Lower leg skin (tissue), 3 donors: ENCODE results near the gene CMTM2.

Experiments
- CTCF ChIP-seq, 3 donors: fragments of 450-650 bp; IDR thresholded peaks; one replicate each; pipeline ENCODE4 v1.5.1; 2016; ENCODE audit warnings: antibody characterized with exemption in 3 of 3, mild to moderate bottlenecking in 3 of 3, moderate library complexity in 2 of 3
- POLR2A ChIP-seq, 2 donors: fragments of 450-650 bp; IDR thresholded peaks; one replicate each; pipeline ENCODE4 v1.6.1; 2016 to 2017; ENCODE audit warnings: antibody characterized with exemption in 2 of 2, mild to moderate bottlenecking in 1 of 2, moderate library complexity in 1 of 2

GRCh38 chr16:66576296-66576695 is 3.0 kb upstream of the CMTM2 start:
- TF ChIP-seq POLR2A (IDR thresholded peaks at IDR 0.05) (no peak), CTCF (IDR thresholded peaks at IDR 0.05) (no peak)
